Suppressor macrophage treated with lipopolysaccharide for 4 hours (primary cell): ENCODE measurements around the gene SLC6A15.

Experiments
- DNase-seq: peaks from one replicate; pipeline ENCODE4 v3.0.0-alpha.2; 2020

SLC6A15 gene

GRCh38 chr12:84912198-84913128 lies at the start of gene SLC6A15:
TSS of gene SLC6A15 (minus strand) at chr12:84912799. CDS start at chr12:84892120, 20,679 bp downstream.
- no peak for DNase-seq

GRCh38 chr12:84960918-84961317 lies 48.3 kb upstream of the SLC6A15 start:
- no peak for DNase-seq

GRCh38 chr12:84955298-84955697 lies 42.7 kb upstream of the SLC6A15 start:
- no peak for DNase-seq

GRCh38 chr12:84954415-84954814 lies 41.8 kb upstream of the SLC6A15 start:
- no peak for DNase-seq

- no peak for DNase-seq
Observed at GRCh38 chr12:84950971-84951546, 38.5 kb upstream of the SLC6A15 start.

- DNase-seq, result no peak
Observed at GRCh38 chr12:84946753-84947152, 34.2 kb upstream of the SLC6A15 start.

- DNase-seq, result no peak
Observed at GRCh38 chr12:84937415-84937814, 24.8 kb upstream of the SLC6A15 start.

GRCh38 chr12:84929501-84929900 lies 16.9 kb upstream of the SLC6A15 start:
- no peak for DNase-seq

GRCh38 chr12:84924981-84925380 lies 12.4 kb upstream of the SLC6A15 start:
- peak; percentile 13 for DNase-seq

- no peak for DNase-seq
Observed at GRCh38 chr12:84922693-84923092, 10.1 kb upstream of the SLC6A15 start.

- DNase-seq, result no peak
Observed at GRCh38 chr12:84920331-84920730, 7.7 kb upstream of the SLC6A15 start.

- no peak for DNase-seq
Observed at GRCh38 chr12:84919271-84919670, 6.7 kb upstream of the SLC6A15 start.

- no peak for DNase-seq
Observed at GRCh38 chr12:84913129-84913515, 523 bp upstream of the SLC6A15 start.

- DNase-seq, result no peak
Observed at GRCh38 chr12:84911271-84912197, 1.1 kb downstream of the SLC6A15 start.

GRCh38 chr12:84910549-84911241 lies 1.9 kb downstream of the SLC6A15 start:
- DNase-seq, result no peak

- no peak for DNase-seq
Observed at GRCh38 chr12:84904051-84904450, 8.5 kb downstream of the SLC6A15 start.

GRCh38 chr12:84891106-84891838 lies 21.3 kb downstream of the SLC6A15 start:
- DNase-seq, result no peak

GRCh38 chr12:84889818-84890217 lies 22.8 kb downstream of the SLC6A15 start:
- DNase-seq, result no peak

GRCh38 chr12:84888861-84889260 lies 23.7 kb downstream of the SLC6A15 start:
- no peak for DNase-seq

- DNase-seq, result no peak
Observed at GRCh38 chr12:84877340-84877739, 35.3 kb downstream of the SLC6A15 start.

- DNase-seq, result no peak
Observed at GRCh38 chr12:84875241-84875640, 37.4 kb downstream of the SLC6A15 start.

GRCh38 chr12:84874825-84875139 lies 37.8 kb downstream of the SLC6A15 start:
- DNase-seq, result no peak
